Stomach smooth muscle (tissue), 2 donors: Measurements from ENCODE around the gene ZNF76.

Experiments
- H3K27ac ChIP-seq: one replicate; pipeline ENCODE4 v1.7.0; 2013; ENCODE audit warnings: mild to moderate bottlenecking, low read length, inconsistent platforms
- H3K27me3 ChIP-seq, 2 donors: one replicate each; pipeline ENCODE4 v1.7.0; 2013; ENCODE audit warnings: low read length in 2 of 2; ENCODE audit not compliant: insufficient read depth in 2 of 2, control insufficient read depth in 1 of 2
- H3K36me3 ChIP-seq, 2 donors: one replicate each; pipeline ENCODE4 v1.7.0; 2013; ENCODE audit warnings: low read length in 2 of 2; ENCODE audit not compliant: control insufficient read depth in 2 of 2, insufficient read depth in 2 of 2
- H3K4me1 ChIP-seq: one replicate; pipeline ENCODE4 v1.7.0; 2013; ENCODE audit warnings: low read length; ENCODE audit not compliant: control insufficient read depth, insufficient read depth
- H3K4me3 ChIP-seq, 2 donors: one replicate each; pipeline ENCODE4 v1.7.0; 2013; ENCODE audit warnings: low read length in 2 of 2
- H3K9ac ChIP-seq, 2 donors: one replicate each; pipeline ENCODE4 v1.7.0; 2013; ENCODE audit warnings: low read length in 2 of 2, mild to moderate bottlenecking in 1 of 2
- H3K9me3 ChIP-seq, 2 donors: one replicate each; pipeline ENCODE4 v1.7.0; 2013; ENCODE audit warnings: low read length in 2 of 2; ENCODE audit not compliant: control insufficient read depth in 2 of 2
- donor health status: healthy.
- donor health status: Pancreatic carcinoma.

The ZNF76 gene

GRCh38 chr6:35267446-35267845 is 7.9 kb downstream of the ZNF76 start:
- no peak overlapping the region for H3K4me3 ChIP-seq
- H3K4me1 ChIP-seq, result peaks cover 4% of the 10 kb centered on the region
- H3K9ac ChIP-seq, result no peak overlapping the region
- no peaks in the 10 kb centered on the region for H3K27me3 ChIP-seq
- H3K36me3 ChIP-seq, result peaks cover 0 to 2% of the 10 kb centered on the region in 2 donors
- H3K27ac ChIP-seq, result no peak overlapping the region
- no peaks in the 10 kb centered on the region for H3K9me3 ChIP-seq

DNA sequence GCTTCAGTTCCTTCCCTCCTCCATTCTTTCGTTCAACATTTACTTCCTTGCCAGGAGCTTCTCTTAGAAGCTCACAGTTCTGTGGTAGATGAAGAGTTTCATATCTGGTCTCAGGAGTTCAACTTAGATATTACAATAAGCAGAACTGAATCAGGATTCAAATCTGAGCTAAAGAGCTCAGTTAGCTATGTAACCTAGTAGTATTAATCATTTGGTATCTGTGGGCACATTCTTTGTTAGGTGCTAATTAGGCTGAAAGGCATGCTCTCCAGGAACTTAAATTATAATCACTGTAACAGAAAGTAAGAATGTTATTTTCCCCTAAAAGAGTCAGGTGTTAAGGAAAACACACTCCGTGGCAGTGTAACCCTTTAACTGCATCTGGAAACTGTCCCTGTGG is 8.4 kb downstream of the ZNF76 start:
- no peak overlapping the region for H3K4me3 ChIP-seq
- H3K9me3 ChIP-seq, result no peaks in the 10 kb centered on the region
- H3K4me1 ChIP-seq, result peaks cover 4% of the 10 kb centered on the region
- no peak overlapping the region for H3K9ac ChIP-seq
- peaks cover 0 to 2% of the 10 kb centered on the region in 2 donors for H3K36me3 ChIP-seq
- no peaks in the 10 kb centered on the region for H3K27me3 ChIP-seq
- H3K27ac ChIP-seq, result no peak overlapping the region

DNA sequence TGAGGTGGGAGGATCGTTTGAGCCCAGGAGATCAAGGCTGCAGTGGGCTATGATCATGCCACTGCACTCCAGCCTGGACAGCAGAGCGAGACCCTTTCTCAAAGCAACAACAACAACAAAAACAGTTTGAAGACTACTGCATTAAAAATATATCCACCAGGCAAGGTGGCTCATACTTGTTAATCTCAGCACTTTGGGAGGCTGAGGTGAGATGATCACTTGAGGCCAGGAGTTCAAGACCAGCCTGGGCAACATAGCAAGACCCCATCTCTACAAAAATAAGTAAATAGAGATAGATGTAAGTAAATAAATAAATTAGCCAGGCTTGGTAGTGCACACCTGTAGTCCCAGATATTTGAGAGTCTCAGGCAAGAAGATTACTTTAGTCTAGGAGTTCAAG is 12.5 kb downstream of the ZNF76 start:
- Histone ChIP-seq H3K4me3 (no peak overlapping the region), H3K27ac (no peak overlapping the region), H3K4me1 (peaks cover 18% of the 10 kb centered on the region), H3K9me3 (no peaks in the 10 kb centered on the region), H3K27me3 (no peaks in the 10 kb centered on the region), H3K36me3 (peaks cover 0 to 2% of the 10 kb centered on the region in 2 donors), H3K9ac (no peak overlapping the region)

DNA sequence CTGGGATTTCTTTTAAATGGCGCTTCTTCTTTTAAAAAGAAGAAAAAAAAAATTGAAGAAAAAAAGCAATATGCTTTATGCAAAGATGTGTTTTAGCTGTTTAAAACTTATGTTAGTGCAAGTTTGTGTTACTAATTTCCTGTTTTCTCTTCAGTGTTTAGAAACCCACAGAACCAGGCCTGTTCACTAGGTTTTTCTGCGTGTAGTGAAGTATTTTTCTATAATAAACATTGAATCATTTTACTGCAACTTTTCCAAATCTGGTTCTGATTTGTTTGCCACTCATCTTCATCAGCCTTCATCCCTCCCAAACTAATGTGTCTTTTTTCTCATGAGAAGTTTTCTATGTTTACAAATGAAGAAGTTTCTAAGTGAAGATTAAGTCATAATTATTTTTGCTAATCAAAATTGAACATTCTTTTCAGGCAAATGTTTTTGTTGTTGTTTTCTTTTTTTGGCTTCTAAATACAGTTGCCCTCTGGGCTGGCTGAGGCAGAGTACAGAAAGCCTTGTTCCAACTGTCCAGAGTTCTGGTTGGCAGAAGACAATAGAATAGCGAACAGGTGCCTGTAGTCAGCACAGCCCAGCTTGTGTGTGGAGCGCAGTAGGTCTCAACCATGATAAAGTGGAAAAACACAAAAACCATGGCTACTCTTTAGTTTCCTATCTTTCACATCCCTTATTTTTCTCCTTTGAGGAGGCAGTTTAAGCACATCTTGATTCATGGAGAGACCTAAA is 14.5 kb downstream of the ZNF76 start:
- Histone ChIP-seq H3K27me3 (no peaks in the 10 kb centered on the region), H3K9me3 (no peaks in the 10 kb centered on the region), H3K9ac (no peak overlapping the region), H3K4me3 (no peak overlapping the region), H3K4me1 (peaks cover 14% of the 10 kb centered on the region), H3K36me3 (no peaks in the 10 kb centered on the region), H3K27ac (no peak overlapping the region)

- Histone ChIP-seq H3K27ac (peak overlapping the region; percentile 53), H3K27me3 (no peaks in the 10 kb centered on the region), H3K4me1 (peaks cover 14% of the 10 kb centered on the region), H3K4me3 (no peak overlapping the region), H3K9ac (no peak overlapping the region), H3K9me3 (no peaks in the 10 kb centered on the region), H3K36me3 (peaks cover 0 to under 1% of the 10 kb centered on the region in 2 donors)
Measured at GRCh38 chr6:35275744-35276260, 16.3 kb downstream of the ZNF76 start.

DNA sequence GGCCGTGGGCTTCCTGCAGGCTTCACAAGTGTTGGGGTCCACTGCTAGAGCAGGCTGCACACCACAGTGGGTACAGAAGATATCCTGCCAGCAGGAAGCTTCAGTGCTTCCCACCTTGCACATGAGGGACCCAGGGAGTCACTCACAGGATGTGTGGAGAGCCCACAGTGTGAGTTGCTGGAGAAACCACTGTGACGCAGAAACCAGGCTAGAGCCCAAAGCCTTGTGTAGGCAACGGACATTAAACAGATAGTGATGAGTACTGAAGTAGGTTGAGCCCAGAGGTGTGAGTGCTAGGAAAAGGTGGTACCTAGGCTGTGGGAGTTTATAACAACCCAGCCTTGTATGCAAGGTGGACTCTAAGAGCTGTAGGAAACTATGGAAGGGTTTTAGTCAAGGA is 19.2 kb downstream of the ZNF76 start:
- H3K9ac ChIP-seq, result no peak overlapping the region
- no peak overlapping the region for H3K4me3 ChIP-seq
- peaks cover 14% of the 10 kb centered on the region for H3K4me1 ChIP-seq
- no peaks in the 10 kb centered on the region for H3K27me3 ChIP-seq
- H3K27ac ChIP-seq, result no peak overlapping the region
- H3K9me3 ChIP-seq, result no peaks in the 10 kb centered on the region
- H3K36me3 ChIP-seq, result peaks cover 16 to 23% of the 10 kb centered on the region in 2 donors

- H3K4me3 ChIP-seq, result no peak overlapping the region
Measured at GRCh38 chr6:35280903-35281302, 21.4 kb downstream of the ZNF76 start.

DNA sequence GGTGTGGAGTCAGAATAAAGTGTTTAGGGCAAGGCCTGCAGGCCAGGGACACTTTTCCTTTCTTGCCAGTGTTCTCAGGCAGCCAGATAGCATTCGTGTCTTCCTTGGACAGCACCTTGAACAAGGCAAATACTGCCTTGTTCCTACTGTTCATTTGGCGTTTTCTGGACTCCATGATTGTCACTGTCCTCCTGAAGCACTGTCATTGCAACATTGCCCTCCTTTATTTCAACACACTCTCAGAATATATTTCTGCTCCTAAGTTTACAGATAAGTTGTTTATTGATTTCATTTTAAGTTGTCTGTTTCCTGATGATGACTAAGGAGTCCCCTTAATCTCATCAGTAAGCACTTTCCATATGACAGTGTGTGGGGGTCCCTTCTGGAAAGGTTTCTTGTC is 22.9 kb downstream of the ZNF76 start:
- H3K27ac ChIP-seq, result no peak overlapping the region
- H3K9ac ChIP-seq, result no peak overlapping the region
- H3K36me3 ChIP-seq, result peaks cover 42 to 49% of the 10 kb centered on the region in 2 donors
- H3K4me3 ChIP-seq, result no peak overlapping the region
- peaks cover under 1% of the 10 kb centered on the region for H3K4me1 ChIP-seq
- H3K9me3 ChIP-seq, result no peaks in the 10 kb centered on the region
- H3K27me3 ChIP-seq, result no peaks in the 10 kb centered on the region

More at GRCh38 chr6:35280903-35281302, 21.4 kb downstream of the ZNF76 start:
- H3K27me3 ChIP-seq, result no peaks in the 10 kb centered on the region
- no peak overlapping the region for H3K9ac ChIP-seq
- H3K9me3 ChIP-seq, result no peaks in the 10 kb centered on the region
- H3K36me3 ChIP-seq, result peaks cover 27 to 34% of the 10 kb centered on the region in 2 donors
- no peaks in the 10 kb centered on the region for H3K4me1 ChIP-seq
- H3K27ac ChIP-seq, result no peak overlapping the region

DNA sequence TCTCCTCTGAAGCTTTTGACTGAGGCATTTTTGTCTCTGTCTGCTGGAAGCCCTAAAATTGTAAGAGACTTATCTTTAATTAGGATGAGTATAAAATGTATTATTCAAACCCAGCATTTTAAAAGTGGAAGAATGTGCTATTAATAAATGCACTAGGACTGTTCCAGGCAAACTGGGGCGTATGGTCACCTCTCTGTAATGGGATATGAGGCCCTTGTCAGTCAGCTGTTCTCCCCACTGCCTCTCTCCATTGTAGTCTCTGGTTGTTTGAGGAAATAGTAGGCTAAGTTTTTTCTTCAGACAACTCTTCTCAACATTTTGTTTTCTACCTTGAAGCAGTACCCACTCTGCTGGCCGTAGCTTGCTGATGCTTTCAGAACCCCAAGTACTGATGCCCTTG is 23.8 kb downstream of the ZNF76 start:
- Histone ChIP-seq H3K9me3 (no peaks in the 10 kb centered on the region), H3K9ac (no peak overlapping the region), H3K27ac (no peak overlapping the region), H3K4me3 (no peak overlapping the region), H3K4me1 (peaks cover 2% of the 10 kb centered on the region), H3K36me3 (peaks cover 49 to 58% of the 10 kb centered on the region in 2 donors), H3K27me3 (no peaks in the 10 kb centered on the region)

DNA sequence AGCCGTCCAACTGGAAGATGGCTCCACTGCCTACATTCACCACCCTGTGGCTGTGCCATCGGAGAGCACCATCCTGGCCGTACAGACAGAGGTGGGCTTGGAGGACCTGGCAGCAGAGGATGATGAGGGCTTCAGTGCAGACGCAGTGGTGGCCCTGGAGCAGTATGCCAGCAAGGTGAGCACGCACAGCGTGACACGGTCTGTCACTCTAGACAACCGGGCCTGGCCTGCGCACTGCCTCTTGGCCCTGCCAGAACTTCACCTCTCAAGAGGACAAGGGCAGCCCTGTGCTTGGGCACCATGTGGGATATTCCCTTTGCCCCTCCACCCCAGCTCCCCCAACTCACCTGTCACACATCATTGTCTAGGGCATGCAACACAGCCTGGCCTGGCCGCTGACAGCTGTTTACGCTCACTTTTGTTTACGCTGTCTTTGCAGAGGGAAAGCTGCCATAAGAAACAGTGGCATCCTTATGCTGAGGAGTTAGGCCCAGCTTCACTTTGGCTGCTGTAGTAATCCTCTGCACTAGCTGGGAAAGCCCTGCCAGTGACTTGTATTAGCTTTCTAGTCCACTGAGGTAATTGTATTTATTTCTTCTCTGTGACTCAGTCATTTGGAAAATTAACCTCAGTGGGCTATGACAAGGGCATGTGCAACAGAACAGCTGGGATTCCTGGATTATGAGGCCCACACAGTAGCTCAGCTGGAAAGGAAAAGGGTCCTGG is 28.3 kb downstream of the ZNF76 start:
- H3K36me3 ChIP-seq, result peaks cover 65 to 80% of the 10 kb centered on the region in 2 donors
- H3K9me3 ChIP-seq, result no peaks in the 10 kb centered on the region
- H3K27ac ChIP-seq, result no peak overlapping the region

DNA sequence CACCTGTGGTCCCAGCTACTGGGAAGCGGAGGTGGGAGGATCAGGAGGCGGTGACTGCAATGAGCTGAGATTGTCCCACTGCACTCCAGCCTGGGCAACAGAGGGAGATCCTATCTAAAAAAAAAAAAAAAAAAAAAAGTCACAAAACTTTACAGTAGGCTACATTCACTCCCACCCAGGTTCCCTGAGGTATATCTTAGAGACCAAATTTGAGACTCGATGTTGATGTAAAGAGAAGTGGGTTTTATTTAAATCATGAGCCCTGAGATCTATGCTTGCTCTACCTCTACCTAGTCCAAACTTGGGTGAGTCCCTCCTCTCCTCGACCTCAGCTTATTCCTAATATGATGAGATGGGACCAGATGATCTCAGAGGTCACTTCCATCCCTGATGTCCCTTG is 29.3 kb downstream of the ZNF76 start:
- Histone ChIP-seq H3K4me1 (peaks cover 2% of the 10 kb centered on the region), H3K9ac (no peak overlapping the region), H3K36me3 (peaks cover 72 to 79% of the 10 kb centered on the region in 2 donors), H3K27ac (no peak overlapping the region), H3K27me3 (no peaks in the 10 kb centered on the region), H3K9me3 (no peaks in the 10 kb centered on the region), H3K4me3 (no peak overlapping the region)

More for the DNA sequence above, 28.3 kb downstream of the ZNF76 start:
- Histone ChIP-seq H3K27me3 (no peaks in the 10 kb centered on the region), H3K4me3 (no peak overlapping the region), H3K4me1 (peaks cover 2% of the 10 kb centered on the region), H3K9ac (no peak overlapping the region)
